Small intestine (tissue), 7 donors: ENCODE measurements around the gene KIF21B. TPM values are rescaled to one million over a fixed set of nuclear protein-coding genes. Genes with fewer than 3 reads are reported as not detected.

Experiments
- DNase-seq, 2 donors: peaks; one replicate each; pipeline versions ENCODE4 v3.0.0 to v3.0.0-alpha.2; 2013
- FAIRE-seq: peaks from 2 replicates; lab custom pipeline; 2012; peaks lifted over from hg19 to GRCh38; lab: Jason Lieb, UNC
- H3K27ac ChIP-seq, 3 donors: one replicate each; pipeline ENCODE4 v1.5.1; 2013; ENCODE audit warnings: low read length in 2 of 3, mild to moderate bottlenecking in 2 of 3, control low read depth in 1 of 3, inconsistent platforms in 1 of 3, low read depth in 1 of 3, moderate library complexity in 1 of 3
- H3K27me3 ChIP-seq, 3 donors: one replicate each; pipeline ENCODE4 v1.6.1; 2013; ENCODE audit warnings: low read length in 3 of 3, inconsistent platforms in 1 of 3; ENCODE audit not compliant: control insufficient read depth in 3 of 3, insufficient read depth in 3 of 3
- H3K36me3 ChIP-seq, 3 donors: one replicate each; pipeline ENCODE4 v1.6.1; 2013; ENCODE audit warnings: low read length in 3 of 3, inconsistent platforms in 1 of 3, low read depth in 1 of 3, mild to moderate bottlenecking in 1 of 3, moderate library complexity in 1 of 3; ENCODE audit not compliant: control insufficient read depth in 3 of 3, insufficient read depth in 2 of 3
- H3K4me1 ChIP-seq, 3 donors: one replicate each; pipeline ENCODE4 v1.6.1; 2013; ENCODE audit warnings: low read length in 2 of 3, inconsistent platforms in 1 of 3, low read depth in 1 of 3, mild to moderate bottlenecking in 1 of 3, moderate library complexity in 1 of 3; ENCODE audit not compliant: control insufficient read depth in 3 of 3, insufficient read depth in 2 of 3
- H3K4me3 ChIP-seq, 3 donors: one replicate each; pipeline ENCODE4 v1.5.1; 2013; ENCODE audit warnings: low read length in 3 of 3, control low read depth in 1 of 3, inconsistent platforms in 1 of 3, low read depth in 1 of 3, mild to moderate bottlenecking in 1 of 3, moderate library complexity in 1 of 3
- H3K9me3 ChIP-seq, 2 donors: one replicate each; pipeline ENCODE4 v1.6.1; 2013; ENCODE audit warnings: low read depth in 1 of 2, low read length in 1 of 2; ENCODE audit not compliant: control insufficient read depth in 2 of 2, insufficient read depth in 1 of 2
- WGBS, 3 donors: extraction: QIAGEN DNeasy Blood & Tissue Kit; methylation state at CpG; one replicate each; pipeline ENCODE4 v1.1.7; 2013; 5-methylcytosine and 5-hydroxymethylcytosine counted together
- polyA plus RNA-seq, 4 donors: library from polyadenylated mRNA; stranded (reverse) in 3 of 4; unstranded in 1 of 4; fragments of 200-250 nt in 3 of 4; fragments of 120-200 nt in 1 of 4; gene quantifications; one replicate each; pipeline versions ENCODE4 v1.2.1 to v1.2.3, GENCODE V29; 2013
- donor health status: healthy with polysubstance abuse.
- donor health status: control.
- donor health status: control.
- donor health status: Bipolar disorder and iron deficiency.
- donor health status: healthy.

Gene KIF21B
- polyA plus RNA-seq, 4 donors: 0.89 to 12.9 (median 1.8) TPM

- no peak for FAIRE-seq
Measured at GRCh38 chr1:201015551-201016091, 7.9 kb downstream of the KIF21B start.

GRCh38 chr1:201014816-201015200 lies 8.7 kb downstream of the KIF21B start:
- no peak overlapping the region for H3K4me3 ChIP-seq
- H3K27ac ChIP-seq: no peak overlapping the region
- H3K4me1 ChIP-seq: peaks cover 9 to 18% (median 17%) of the 10 kb centered on the region in 3 donors
- no peaks in the 10 kb centered on the region for H3K9me3 ChIP-seq
- no peaks in the 10 kb centered on the region for H3K36me3 ChIP-seq
- FAIRE-seq (no peak), DNase-seq (no peak)
- WGBS, 3 donors: 62 to 76% (median 64%) methylated on average over 3 of the region's 3 CpGs
- H3K27me3 ChIP-seq: peaks cover 0 to 14% (median 0%) of the 10 kb centered on the region in 3 donors

More at GRCh38 chr1:201015551-201016091, 7.9 kb downstream of the KIF21B start:
- 7 to 50% (median 34%) methylated on average over 5 of the region's 5 CpGs for WGBS, 3 donors
- no peak overlapping the region for H3K4me3 ChIP-seq
- no peaks in the 10 kb centered on the region for H3K9me3 ChIP-seq
- peaks cover 9 to 26% (median 24%) of the 10 kb centered on the region in 3 donors for H3K4me1 ChIP-seq
- H3K36me3 ChIP-seq: no peaks in the 10 kb centered on the region
- peak in 1 of 2 donors; percentile 53 for DNase-seq
- H3K27ac ChIP-seq: peak overlapping the region in 1 of 3 donors; percentile 58
- H3K27me3 ChIP-seq: peaks cover 0 to 14% (median 0%) of the 10 kb centered on the region in 3 donors

- WGBS, 3 donors: 69 to 87% (median 80%) methylated on average over 33 of the region's 33 CpGs
- Histone ChIP-seq H3K27me3 (peaks cover 0 to 14% (median 0%) of the 10 kb centered on the region in 3 donors), H3K4me3 (no peak overlapping the region), H3K4me1 (peaks cover 7 to 15% (median 12%) of the 10 kb centered on the region in 3 donors), H3K9me3 (no peaks in the 10 kb centered on the region), H3K27ac (no peak overlapping the region), H3K36me3 (no peaks in the 10 kb centered on the region)
- DNase-seq: no peak
- FAIRE-seq: no peak
Measured at GRCh38 chr1:201013991-201014815, 9.3 kb downstream of the KIF21B start.

GRCh38 chr1:201013031-201013485 lies 10.5 kb downstream of the KIF21B start:
- H3K9me3 ChIP-seq: no peaks in the 10 kb centered on the region
- DNase-seq (no peak), FAIRE-seq (no peak)
- 55 to 66% (median 58%) methylated on average over 4 of the region's 4 CpGs for WGBS, 3 donors
- H3K27ac ChIP-seq: no peak overlapping the region
- H3K36me3 ChIP-seq: no peaks in the 10 kb centered on the region
- H3K27me3 ChIP-seq: peaks cover 0 to 14% (median 0%) of the 10 kb centered on the region in 3 donors
- H3K4me3 ChIP-seq: no peak overlapping the region
- H3K4me1 ChIP-seq: peaks cover 4 to 15% (median 11%) of the 10 kb centered on the region in 3 donors

- Histone ChIP-seq H3K4me3 (no peak overlapping the region), H3K27me3 (peaks cover 0 to 14% (median 0%) of the 10 kb centered on the region in 3 donors), H3K9me3 (no peaks in the 10 kb centered on the region), H3K27ac (no peak overlapping the region), H3K4me1 (peaks cover 3 to 12% (median 6%) of the 10 kb centered on the region in 3 donors), H3K36me3 (no peaks in the 10 kb centered on the region)
- FAIRE-seq (no peak), DNase-seq (no peak)
- WGBS, 3 donors: 49 to 62% (median 55%) methylated on average over 3 of the region's 3 CpGs
Measured at GRCh38 chr1:201011616-201012015, 11.9 kb downstream of the KIF21B start.

- 83 to 95% (median 90%) methylated on average over 11 of the region's 11 CpGs for WGBS, 3 donors
Measured at GRCh38 chr1:201009962-201010645, 13.4 kb downstream of the KIF21B start.

GRCh38 chr1:201008666-201009360 lies 14.7 kb downstream of the KIF21B start:
- H3K36me3 ChIP-seq: peaks cover 0 to 5% (median 3%) of the 10 kb centered on the region in 3 donors
- FAIRE-seq (no peak), DNase-seq (no peak)
- no peak overlapping the region for H3K27ac ChIP-seq
- no peak overlapping the region for H3K4me3 ChIP-seq
- H3K4me1 ChIP-seq: peaks cover 0 to 3% (median 0%) of the 10 kb centered on the region in 3 donors
- no peaks in the 10 kb centered on the region for H3K9me3 ChIP-seq
- WGBS, 3 donors: 64 to 86% (median 69%) methylated on average over 22 of the region's 22 CpGs
- H3K27me3 ChIP-seq: peaks cover 0 to 5% (median 0%) of the 10 kb centered on the region in 3 donors

More at GRCh38 chr1:201009962-201010645, 13.4 kb downstream of the KIF21B start:
- H3K4me1 ChIP-seq: peaks cover 0 to 3% (median 1%) of the 10 kb centered on the region in 3 donors
- H3K27ac ChIP-seq: no peak overlapping the region
- H3K27me3 ChIP-seq: peaks cover 0 to 14% (median 0%) of the 10 kb centered on the region in 3 donors
- H3K4me3 ChIP-seq: no peak overlapping the region
- FAIRE-seq: no peak
- no peak for DNase-seq
- no peaks in the 10 kb centered on the region for H3K9me3 ChIP-seq
- H3K36me3 ChIP-seq: no peaks in the 10 kb centered on the region
